ENCODE measurements around the gene STAT2. TPM values are rescaled to one million over a fixed set of nuclear protein-coding genes. Genes with fewer than 3 reads are reported as not detected.

STAT2 gene
- total RNA-seq, 1 donor from 2014 or later: 70.0 TPM

- TF ChIP-seq CTCF (conservative IDR thresholded peaks at IDR 0.05): no peak
- no peak for DNase-seq (ENCODE audit: low read depth, low spot score)
Measured at GRCh38 chr12:56298828-56299227, 61.1 kb downstream of the STAT2 start.

GRCh38 chr12:56297400-56297799, 62.5 kb downstream of the STAT2 start:
- TF ChIP-seq CTCF (conservative IDR thresholded peaks at IDR 0.05): no peak
- H3K27me3 Mint-ChIP-seq (ENCODE audit: low read depth): no peaks in the 10 kb centered on the region
- H3K36me3 Mint-ChIP-seq (ENCODE audit: low read depth): no peaks in the 10 kb centered on the region
- no peak overlapping the region for H3K27ac Mint-ChIP-seq (ENCODE audit: unreplicated experiment)
- H3K4me3 Mint-ChIP-seq: peak overlapping the region; percentile 97
- H3K9me3 Mint-ChIP-seq: no peaks in the 10 kb centered on the region
- DNase-seq (ENCODE audit: low read depth, low spot score): no peak
- H3K4me1 Mint-ChIP-seq: peaks cover 42% of the 10 kb centered on the region

More at GRCh38 chr12:56298828-56299227, 61.1 kb downstream of the STAT2 start:
- no peaks in the 10 kb centered on the region for H3K36me3 Mint-ChIP-seq (ENCODE audit: low read depth)
- H3K27me3 Mint-ChIP-seq (ENCODE audit: low read depth): no peaks in the 10 kb centered on the region
- peak overlapping the region; percentile 97 for H3K4me3 Mint-ChIP-seq
- no peak overlapping the region for H3K27ac Mint-ChIP-seq (ENCODE audit: unreplicated experiment)
- no peaks in the 10 kb centered on the region for H3K9me3 Mint-ChIP-seq
- peaks cover 38% of the 10 kb centered on the region for H3K4me1 Mint-ChIP-seq

- no peak for TF ChIP-seq CTCF (conservative IDR thresholded peaks at IDR 0.05)
- no peaks in the 10 kb centered on the region for H3K27me3 Mint-ChIP-seq (ENCODE audit: low read depth)
- peak overlapping the region; percentile 23 for H3K4me3 Mint-ChIP-seq
- H3K36me3 Mint-ChIP-seq (ENCODE audit: low read depth): no peaks in the 10 kb centered on the region
- H3K27ac Mint-ChIP-seq (ENCODE audit: unreplicated experiment): no peak overlapping the region
- peaks cover 39% of the 10 kb centered on the region for H3K4me1 Mint-ChIP-seq
- no peak for DNase-seq (ENCODE audit: low read depth, low spot score)
- H3K9me3 Mint-ChIP-seq: no peaks in the 10 kb centered on the region
Measured at GRCh38 chr12:56296295-56296694, 63.6 kb downstream of the STAT2 start.

- DNase-seq (ENCODE audit: low read depth, low spot score): no peak
- TF ChIP-seq CTCF (conservative IDR thresholded peaks at IDR 0.05): no peak
- no peaks in the 10 kb centered on the region for H3K36me3 Mint-ChIP-seq (ENCODE audit: low read depth)
- H3K4me1 Mint-ChIP-seq: peaks cover 20% of the 10 kb centered on the region
- H3K4me3 Mint-ChIP-seq: no peak overlapping the region
- no peak overlapping the region for H3K27ac Mint-ChIP-seq (ENCODE audit: unreplicated experiment)
- H3K9me3 Mint-ChIP-seq: no peaks in the 10 kb centered on the region
- H3K27me3 Mint-ChIP-seq (ENCODE audit: low read depth): no peaks in the 10 kb centered on the region
Measured at GRCh38 chr12:56293795-56294194, 66.1 kb downstream of the STAT2 start.

Other genes starting within 250 kb of the STAT2 start
- gene RPL41, start 243.5 kb downstream of the STAT2 start, total RNA-seq: 4,478 and 4,582 TPM in 2 replicates
- gene ZC3H10, start 241.8 kb downstream of the STAT2 start, total RNA-seq: 19.1 and 19.3 TPM in 2 replicates
- gene ESYT1, start 231.8 kb downstream of the STAT2 start, total RNA-seq: 118 and 121 TPM in 2 replicates
- gene MYL6B, start 207.5 kb downstream of the STAT2 start, total RNA-seq: 178 and 189 TPM in 2 replicates
- gene MYL6, start 201.7 kb downstream of the STAT2 start, total RNA-seq: 924 TPM in 2 replicates
- 164 and 172 TPM in 2 replicates for gene SMARCC2, start 170.6 kb downstream of the STAT2 start, total RNA-seq
- 48.3 and 48.6 TPM in 2 replicates for gene RNF41, start 138.2 kb downstream of the STAT2 start, total RNA-seq
- 71.8 and 75.7 TPM in 2 replicates for gene NABP2, start 135.8 kb downstream of the STAT2 start, total RNA-seq
- 0.65 and 1.0 TPM in 2 replicates for gene SLC39A5, start 130.1 kb downstream of the STAT2 start, total RNA-seq
- gene ANKRD52, start 101.7 kb downstream of the STAT2 start, total RNA-seq: 61.4 and 68.0 TPM in 2 replicates
- 23.2 and 23.3 TPM in 2 replicates for gene COQ10A, start 93.2 kb downstream of the STAT2 start, total RNA-seq
- 295 and 302 TPM in 2 replicates for gene CS, start 59.8 kb downstream of the STAT2 start, total RNA-seq
- 242 and 244 TPM in 2 replicates for gene CNPY2, start 44.1 kb downstream of the STAT2 start, total RNA-seq
- gene PAN2, start 26.1 kb downstream of the STAT2 start, total RNA-seq: 64.4 and 69.6 TPM in 2 replicates
- 0.23 TPM in 1 of 2 replicates, not detected in the other for gene IL23A, start 21.2 kb downstream of the STAT2 start, total RNA-seq
- gene APOF, start 2.8 kb upstream of the STAT2 start, total RNA-seq: not detected in 2 replicates
- gene TIMELESS, start 89.3 kb upstream of the STAT2 start, total RNA-seq: 108 and 110 TPM in 2 replicates
- gene MIP, start 94.5 kb upstream of the STAT2 start, total RNA-seq: not detected in 2 replicates
- gene SPRYD4, start 108.5 kb upstream of the STAT2 start, total RNA-seq: 4.9 and 5.1 TPM in 2 replicates
- 0.30 and 0.35 TPM in 2 replicates for gene GLS2, start 128.1 kb upstream of the STAT2 start, total RNA-seq
- 29.3 and 33.5 TPM in 2 replicates for gene RBMS2, start 161.7 kb upstream of the STAT2 start, total RNA-seq